ENCODE measurements around the gene MTRF1L. TPM values are rescaled to one million over a fixed set of nuclear protein-coding genes. Genes with fewer than 3 reads are reported as not detected.

The MTRF1L gene
- total and polyA plus RNA-seq, 2 of the 13 experiments (the other 11 are each of a cell fraction or from before 2014, with no cell fraction given), result 17.6 to 28.7 TPM

- TF ChIP-seq ZNF713 (CRISPR knock-in tag; IDR thresholded peaks at IDR 0.05), result no peak
- no peak for TF ChIP-seq MAF1 (CRISPR knock-in tag; IDR thresholded peaks at IDR 0.05; ENCODE audit: borderline replicate concordance)
- TF ChIP-seq TRIM24 (CRISPR knock-in tag; IDR thresholded peaks at IDR 0.05), result no peak
- TF ChIP-seq ZNF629 (CRISPR knock-in tag; conservative IDR thresholded peaks at IDR 0.05), result peak; percentile 59; the same call in 1 of the 2 replicates
- no peak for TF ChIP-seq ZNF589 (CRISPR knock-in tag; conservative IDR thresholded peaks at IDR 0.05)
- no peak for TF ChIP-seq THAP7 (CRISPR knock-in tag; IDR thresholded peaks at IDR 0.05)
- TF ChIP-seq JUN (CRISPR knock-in tag; IDR thresholded peaks at IDR 0.05), result no peak
- no peak for TF ChIP-seq ZNF44 (CRISPR knock-in tag; IDR thresholded peaks at IDR 0.05)
- no peak for TF ChIP-seq MEIS1 (CRISPR knock-in tag; IDR thresholded peaks at IDR 0.05; ENCODE audit: borderline replicate concordance)
- peak; percentile 38; the same call in 1 of the 2 replicates for TF ChIP-seq CEBPB (IDR thresholded peaks at IDR 0.05; ENCODE audit: borderline replicate concordance, low read depth, low read length)
- 0 out of 2 replicates have a peak, but pooled peaks have one; percentile 59 for TF ChIP-seq HNF1A (IDR thresholded peaks at IDR 0.05; ENCODE audit: low read depth)
- no peak; the same call in 1 of the 2 replicates for TF ChIP-seq HNF1A (CRISPR knock-in tag; IDR thresholded peaks at IDR 0.05; ENCODE audit: borderline replicate concordance)
- TF ChIP-seq ARNT2 (CRISPR knock-in tag; IDR thresholded peaks at IDR 0.05; ENCODE audit: low read depth), result no peak
- TF ChIP-seq ZBTB34 (CRISPR knock-in tag; IDR thresholded peaks at IDR 0.05), result no peak
- no peak for TF ChIP-seq FOSL1 (CRISPR knock-in tag; IDR thresholded peaks at IDR 0.05; ENCODE audit: borderline replicate concordance)
- no peak for TF ChIP-seq ADNP (CRISPR knock-in tag; IDR thresholded peaks at IDR 0.05)
- TF ChIP-seq TEAD2 (CRISPR knock-in tag; IDR thresholded peaks at IDR 0.05), result no peak
- no peak for TF ChIP-seq HMG20B (CRISPR knock-in tag; conservative IDR thresholded peaks at IDR 0.05)
- no peak for TF ChIP-seq SPEN (CRISPR knock-in tag; IDR thresholded peaks at IDR 0.05; ENCODE audit: low read depth)
- no peak for TF ChIP-seq ZFAT (CRISPR knock-in tag; conservative IDR thresholded peaks at IDR 0.05)
- TF ChIP-seq CAMTA2 (CRISPR knock-in tag; IDR thresholded peaks at IDR 0.05; ENCODE audit: borderline replicate concordance), result no peak
- peak; percentile 13; the same call in 1 of the 2 replicates for TF ChIP-seq NFYC (CRISPR knock-in tag; IDR thresholded peaks at IDR 0.05)
- no peak for TF ChIP-seq ARID2 (CRISPR knock-in tag; IDR thresholded peaks at IDR 0.05; ENCODE audit: borderline replicate concordance)
- TF ChIP-seq XBP1 (CRISPR knock-in tag; IDR thresholded peaks at IDR 0.05), result no peak
- TF ChIP-seq CENPBD1 (CRISPR knock-in tag; IDR thresholded peaks at IDR 0.05; ENCODE audit: borderline replicate concordance, low read depth), result no peak
- TF ChIP-seq SP2 (CRISPR knock-in tag; IDR thresholded peaks at IDR 0.05), result no peak
- TF ChIP-seq ZNF703 (CRISPR knock-in tag; IDR thresholded peaks at IDR 0.05; ENCODE audit: borderline replicate concordance), result no peak
Measured at GRCh38 chr6:153028963-153029362, 26.5 kb upstream of the MTRF1L start (continued).

All from HepG2 (cell line).